DMS79 (cell line): ENCODE measurements around the gene TUBB1.
"Not testable (repeated sequence)": the region's sequence is repeated elsewhere in the genome, so short reads cannot be mapped to it uniquely, and the experiment has no call there.

ENCODE experiments used
- DNase-seq: peaks from one replicate; lab custom pipeline; 2025; lab: John Stamatoyannopoulos, UW

TUBB1 gene

GRCh38 chr20:59019217-59019616 lies at the start of gene TUBB1:
Gene TUBB1, plus strand, starts transcription at chr20:59019429. Its CDS starts 94 bp downstream, at chr20:59019523.
- no peak for DNase-seq

- DNase-seq, result no peak
Measured at GRCh38 chr20:58969439-58969838, 49.8 kb upstream of the TUBB1 start.

- DNase-seq, result no peak
Measured at GRCh38 chr20:58970146-58970545, 49.1 kb upstream of the TUBB1 start.

GRCh38 chr20:58971429-58971828 lies 47.8 kb upstream of the TUBB1 start:
- DNase-seq, result no peak

GRCh38 chr20:58973179-58973578 lies 46.0 kb upstream of the TUBB1 start:
- no peak for DNase-seq

- DNase-seq, result no peak
Measured at GRCh38 chr20:58973866-58974265, 45.4 kb upstream of the TUBB1 start.

- DNase-seq, result no peak
Measured at GRCh38 chr20:58975353-58975752, 43.9 kb upstream of the TUBB1 start.

- no peak for DNase-seq
Measured at GRCh38 chr20:58976061-58976730, 43.0 kb upstream of the TUBB1 start.

GRCh38 chr20:58978351-58979190 lies 40.7 kb upstream of the TUBB1 start:
- DNase-seq, result no peak

GRCh38 chr20:58980711-58981627 lies 38.3 kb upstream of the TUBB1 start, which contains the start of gene NELFCD:
Gene NELFCD, plus strand, starts transcription at chr20:58981256. Its CDS starts 54 bp downstream, at chr20:58981310.
- peak; percentile 66 for DNase-seq

GRCh38 chr20:58981628-58982364 lies 37.4 kb upstream of the TUBB1 start:
- no peak for DNase-seq

GRCh38 chr20:58982406-58983114 lies 36.7 kb upstream of the TUBB1 start:
- no peak for DNase-seq

GRCh38 chr20:58983115-58983468 lies 36.1 kb upstream of the TUBB1 start:
- DNase-seq, result not testable (repeated sequence)

GRCh38 chr20:58984691-58985090 lies 34.5 kb upstream of the TUBB1 start:
- no peak for DNase-seq

- DNase-seq, result no peak
Measured at GRCh38 chr20:58985656-58986055, 33.6 kb upstream of the TUBB1 start.

GRCh38 chr20:58986286-58986967 lies 32.8 kb upstream of the TUBB1 start:
- no peak for DNase-seq

- no peak for DNase-seq
Measured at GRCh38 chr20:58986968-58987517, 32.2 kb upstream of the TUBB1 start.

- DNase-seq, result no peak
Measured at GRCh38 chr20:58987790-58988564, 31.3 kb upstream of the TUBB1 start.

- no peak for DNase-seq
Measured at GRCh38 chr20:58988565-58988882, 30.7 kb upstream of the TUBB1 start.
